ENCODE measurements around the gene CARNS1.

The CARNS1 gene

GRCh38 chr11:67410984-67411784 lies 4.3 kb upstream of the CARNS1 start:
- no peak for TF ChIP-seq CTCF (IDR thresholded peaks at IDR 0.05; ENCODE audit: low read depth, low read length)
- H3K36me3 ChIP-seq: no peaks in the 10 kb centered on the region
- H3K9me3 ChIP-seq: no peaks in the 10 kb centered on the region
- DNase-seq: no peak
- no peaks in the 10 kb centered on the region for H3K27me3 ChIP-seq
- peaks cover 5% of the 10 kb centered on the region; the same call in 1 of the 2 replicates for H3K4me1 ChIP-seq
- no peak overlapping the region for H3K4me3 ChIP-seq (ENCODE audit: low read depth, low read length)

- Histone ChIP-seq H3K36me3 (no peaks in the 10 kb centered on the region), H3K4me1 (peaks cover 5% of the 10 kb centered on the region; the same call in 1 of the 2 replicates), H3K4me3 (ENCODE audit: low read depth, low read length) (no peak overlapping the region), H3K27me3 (no peaks in the 10 kb centered on the region), H3K9me3 (no peaks in the 10 kb centered on the region)
- no peak for DNase-seq
- no peak for TF ChIP-seq CTCF (IDR thresholded peaks at IDR 0.05; ENCODE audit: low read depth, low read length)
Measured at GRCh38 chr11:67411785-67412152, 3.7 kb upstream of the CARNS1 start.

GRCh38 chr11:67412495-67413179 lies 2.8 kb upstream of the CARNS1 start:
- Histone ChIP-seq H3K9me3 (no peaks in the 10 kb centered on the region), H3K4me1 (no peaks in the 10 kb centered on the region; the same call in 1 of the 2 replicates), H3K4me3 (ENCODE audit: low read depth, low read length) (no peak overlapping the region), H3K36me3 (no peaks in the 10 kb centered on the region), H3K27me3 (no peaks in the 10 kb centered on the region)
- DNase-seq: no peak
- no peak for TF ChIP-seq CTCF (IDR thresholded peaks at IDR 0.05; ENCODE audit: low read depth, low read length)

GRCh38 chr11:67413266-67413849 lies 2.1 kb upstream of the CARNS1 start:
- Histone ChIP-seq H3K4me1 (no peaks in the 10 kb centered on the region), H3K36me3 (no peaks in the 10 kb centered on the region), H3K27me3 (no peaks in the 10 kb centered on the region), H3K4me3 (ENCODE audit: low read depth, low read length) (no peak overlapping the region), H3K9me3 (no peaks in the 10 kb centered on the region)
- no peak for TF ChIP-seq CTCF (IDR thresholded peaks at IDR 0.05; ENCODE audit: low read depth, low read length)
- no peak for DNase-seq

- Histone ChIP-seq H3K4me1 (peaks cover 5% of the 10 kb centered on the region), H3K9me3 (no peaks in the 10 kb centered on the region), H3K27me3 (0 out of 2 replicates have a peak, but pooled peaks cover 2% of the 10 kb centered on the region), H3K4me3 (ENCODE audit: low read depth, low read length) (no peak overlapping the region), H3K36me3 (no peaks in the 10 kb centered on the region)
- TF ChIP-seq CTCF (IDR thresholded peaks at IDR 0.05; ENCODE audit: low read depth, low read length): no peak
- no peak for DNase-seq
Measured at GRCh38 chr11:67416416-67417335, 1.2 kb downstream of the CARNS1 start.

Measured in BE2C (cell line).